Astrocyte (in vitro differentiated cells and primary cell): ENCODE measurements around the gene IL13.
"Not testable (repeated sequence)": the region's sequence is repeated elsewhere in the genome, so short reads cannot be mapped to it uniquely, and the experiment has no call there.

Experiments used
- EZH2 ChIP-seq: IDR thresholded peaks from 2 replicates; pipeline ENCODE4 v1.6.1; 2012; ENCODE audit warnings: mild to moderate bottlenecking, low read length, inconsistent platforms; ENCODE audit not compliant: insufficient read depth
- TF ChIP-seq, protein P1 (sequence below): IDR thresholded peaks from 2 replicates; pipeline ENCODE4 v1.5.1; 2011; ENCODE audit warnings: low read depth, mild to moderate bottlenecking, inconsistent platforms, low read length, moderate library complexity; ENCODE audit not compliant: insufficient read depth

DNA sequence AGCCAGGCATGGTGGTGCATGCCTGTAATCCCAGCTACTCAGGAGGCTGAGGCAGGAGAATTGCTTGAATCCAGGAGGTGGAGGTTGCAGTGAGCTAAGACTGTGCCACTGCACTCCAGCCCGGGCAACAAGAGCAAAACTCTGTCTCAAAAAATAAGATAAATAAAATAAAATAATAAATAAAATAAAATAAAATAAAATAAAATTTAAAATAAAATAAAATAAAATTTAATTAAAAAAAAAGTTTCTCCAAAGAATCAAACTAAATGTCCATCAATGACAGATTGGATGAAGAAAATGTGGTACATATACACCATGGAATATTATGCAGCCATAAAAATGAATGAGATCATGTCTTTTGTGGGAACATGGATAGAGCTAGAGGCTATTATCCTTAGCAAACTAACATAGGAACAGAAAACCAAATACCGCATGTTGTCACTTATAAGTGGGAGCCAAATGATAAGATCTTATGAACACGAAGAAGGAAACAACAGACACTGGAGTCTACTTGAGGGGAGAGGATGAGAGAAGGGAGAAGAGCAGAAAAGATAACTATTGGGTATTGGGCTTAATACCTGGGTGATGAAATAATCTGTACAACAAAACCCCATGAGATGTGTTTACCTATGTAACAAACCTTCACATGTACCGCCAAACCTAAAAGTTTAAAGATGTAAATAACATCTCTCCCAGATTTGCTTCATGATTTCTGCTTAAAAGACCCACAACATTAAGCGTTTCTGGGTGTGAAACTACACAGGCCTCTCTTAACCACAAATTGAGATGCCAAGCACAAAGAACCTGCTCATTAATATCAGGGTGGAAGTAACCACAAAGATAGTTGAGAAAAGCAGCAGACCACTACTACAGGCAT, 34.0 kb downstream of the IL13 start:
- TF ChIP-seq EZH2 = not testable (repeated sequence)
- TF ChIP-seq, protein P1, sequence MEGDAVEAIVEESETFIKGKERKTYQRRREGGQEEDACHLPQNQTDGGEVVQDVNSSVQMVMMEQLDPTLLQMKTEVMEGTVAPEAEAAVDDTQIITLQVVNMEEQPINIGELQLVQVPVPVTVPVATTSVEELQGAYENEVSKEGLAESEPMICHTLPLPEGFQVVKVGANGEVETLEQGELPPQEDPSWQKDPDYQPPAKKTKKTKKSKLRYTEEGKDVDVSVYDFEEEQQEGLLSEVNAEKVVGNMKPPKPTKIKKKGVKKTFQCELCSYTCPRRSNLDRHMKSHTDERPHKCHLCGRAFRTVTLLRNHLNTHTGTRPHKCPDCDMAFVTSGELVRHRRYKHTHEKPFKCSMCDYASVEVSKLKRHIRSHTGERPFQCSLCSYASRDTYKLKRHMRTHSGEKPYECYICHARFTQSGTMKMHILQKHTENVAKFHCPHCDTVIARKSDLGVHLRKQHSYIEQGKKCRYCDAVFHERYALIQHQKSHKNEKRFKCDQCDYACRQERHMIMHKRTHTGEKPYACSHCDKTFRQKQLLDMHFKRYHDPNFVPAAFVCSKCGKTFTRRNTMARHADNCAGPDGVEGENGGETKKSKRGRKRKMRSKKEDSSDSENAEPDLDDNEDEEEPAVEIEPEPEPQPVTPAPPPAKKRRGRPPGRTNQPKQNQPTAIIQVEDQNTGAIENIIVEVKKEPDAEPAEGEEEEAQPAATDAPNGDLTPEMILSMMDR = not testable (repeated sequence)
